SIG-M5 treated with dmso at 0.1 percent for 504 hours (cell line): Measurements from ENCODE around the gene CLASP1.
A peak's percentile ranks its signal among the peaks of the same experiment; 100 is the strongest.
"Not testable (repeated sequence)": the region's sequence is repeated elsewhere in the genome, so short reads cannot be mapped to it uniquely, and the experiment has no call there.

Experiments
- DNase-seq: peaks from one replicate; lab custom pipeline; 2025; ENCODE audit not compliant: unreplicated experiment; lab: John Stamatoyannopoulos, UW

Gene CLASP1

DNA sequence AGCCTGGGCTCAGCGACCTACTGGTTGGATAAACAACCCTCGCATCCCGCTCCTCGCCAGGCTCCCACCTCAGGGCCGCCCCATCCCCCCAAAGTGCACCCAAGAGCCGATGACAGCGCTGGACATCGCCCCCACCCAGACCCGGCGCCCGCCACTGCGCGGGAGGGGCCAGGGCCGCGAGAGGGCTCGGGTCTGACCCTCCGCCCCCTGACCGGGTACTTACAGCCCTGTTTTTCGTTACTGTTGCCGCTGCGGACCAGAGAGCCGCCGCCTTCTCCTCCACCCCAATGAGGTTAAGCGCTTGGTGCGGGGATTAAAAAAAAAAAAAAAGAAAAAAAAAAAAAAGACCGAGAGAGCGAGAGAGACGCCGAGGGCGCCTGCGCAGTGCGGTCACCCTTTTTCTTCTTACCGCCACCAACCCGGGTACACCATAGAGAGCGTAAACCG is at the start of gene CLASP1:
Gene CLASP1, minus strand, starts transcription at position 314 of the 447 bp plus-strand sequence. CDS start 43,567 bp downstream, outside the sequence.
- DNase-seq: no peak

- DNase-seq: peak; percentile 71
Measured at GRCh38 chr2:121698318-121698930, 49.2 kb upstream of the CLASP1 start.

GRCh38 chr2:121697108-121697631 is 47.9 kb upstream of the CLASP1 start:
- DNase-seq: no peak

GRCh38 chr2:121696410-121696930 is 47.2 kb upstream of the CLASP1 start:
- no peak for DNase-seq

- DNase-seq: no peak
Measured at GRCh38 chr2:121695171-121695451, 45.8 kb upstream of the CLASP1 start.

DNA sequence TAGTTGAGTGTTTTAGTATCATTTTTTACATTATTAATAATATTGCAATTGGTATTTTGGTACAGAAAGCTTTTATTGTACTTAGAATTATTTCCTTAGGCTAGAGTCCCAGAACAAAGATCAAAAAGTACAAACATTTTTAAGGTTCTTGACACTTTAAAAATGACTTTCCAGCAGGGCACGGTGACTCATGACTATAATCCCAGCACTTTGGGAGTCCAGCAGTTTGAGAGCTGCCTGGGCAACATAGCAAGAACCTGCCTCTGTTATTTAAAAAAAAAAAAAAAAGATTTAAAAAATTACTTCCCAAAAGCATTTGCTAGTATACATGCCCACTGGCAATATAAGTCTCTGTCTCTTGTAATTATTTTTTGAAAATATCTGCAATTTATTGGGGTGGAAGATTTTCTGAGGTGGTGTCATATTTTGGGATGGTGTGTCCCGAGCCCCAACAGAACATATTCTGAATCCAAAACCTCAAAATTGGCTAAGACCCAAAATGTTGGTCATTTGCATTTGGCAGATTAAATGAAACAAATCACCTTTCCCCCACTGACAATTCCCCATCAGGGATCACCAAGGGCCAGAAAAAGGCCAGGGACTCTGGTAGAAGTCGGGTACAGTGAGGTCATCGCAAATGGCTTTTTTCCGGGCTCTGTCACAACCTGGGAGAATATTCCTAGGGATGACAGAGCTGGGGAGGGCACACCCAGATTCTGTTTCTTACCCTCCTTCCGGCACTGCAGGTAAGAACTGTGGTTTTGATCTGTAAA is 45.3 kb upstream of the CLASP1 start:
- DNase-seq: no peak

- not testable (repeated sequence) for DNase-seq
Measured at GRCh38 chr2:121690572-121690971, 41.3 kb upstream of the CLASP1 start.

- DNase-seq: no peak
Measured at GRCh38 chr2:121690095-121690494, 40.8 kb upstream of the CLASP1 start.

- DNase-seq: peak; percentile 17
Measured at GRCh38 chr2:121689356-121689755, 40.1 kb upstream of the CLASP1 start.

DNA sequence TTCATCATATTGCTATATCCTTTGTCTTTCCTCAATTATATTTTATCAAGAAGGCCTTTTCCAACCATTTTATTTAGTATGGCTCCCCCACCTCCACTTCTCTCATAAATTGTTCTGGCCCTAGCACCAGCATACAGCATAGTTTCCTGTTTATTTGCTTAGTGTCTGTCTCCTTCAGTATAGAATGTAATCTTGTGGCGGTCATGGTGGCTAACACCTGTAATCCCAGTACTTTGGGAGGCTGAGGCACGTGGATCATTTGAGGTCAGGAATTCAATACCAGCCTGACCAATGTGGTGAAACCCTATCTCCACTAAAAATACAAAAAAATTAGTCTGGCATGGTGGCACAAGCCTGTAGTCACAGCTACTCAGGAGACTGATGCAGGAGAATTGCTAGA is 39.6 kb upstream of the CLASP1 start:
- DNase-seq: no peak

GRCh38 chr2:121686902-121687301 is 37.6 kb upstream of the CLASP1 start:
- DNase-seq: no peak

DNA sequence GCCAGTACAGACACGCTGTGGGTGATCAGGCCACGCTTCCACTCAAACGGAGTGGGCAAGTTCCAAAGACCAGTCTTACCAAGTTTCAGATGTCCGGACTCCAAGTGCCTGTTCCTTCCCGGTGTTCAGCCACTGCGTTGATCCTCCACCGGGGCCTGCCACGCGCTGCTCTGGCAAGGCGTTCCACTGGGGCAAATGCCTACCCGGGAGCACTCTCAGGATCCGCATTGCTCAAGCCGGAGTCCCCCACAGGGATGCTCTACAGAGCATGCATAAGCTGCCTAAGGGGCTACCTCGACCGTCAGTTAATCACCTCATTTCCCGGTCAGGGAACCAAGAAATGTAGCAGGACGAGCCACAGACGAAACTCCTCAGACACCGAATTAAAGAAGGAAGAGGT is 37.0 kb upstream of the CLASP1 start:
- no peak for DNase-seq

GRCh38 chr2:121682396-121683298 is 33.4 kb upstream of the CLASP1 start:
- DNase-seq: no peak

DNA sequence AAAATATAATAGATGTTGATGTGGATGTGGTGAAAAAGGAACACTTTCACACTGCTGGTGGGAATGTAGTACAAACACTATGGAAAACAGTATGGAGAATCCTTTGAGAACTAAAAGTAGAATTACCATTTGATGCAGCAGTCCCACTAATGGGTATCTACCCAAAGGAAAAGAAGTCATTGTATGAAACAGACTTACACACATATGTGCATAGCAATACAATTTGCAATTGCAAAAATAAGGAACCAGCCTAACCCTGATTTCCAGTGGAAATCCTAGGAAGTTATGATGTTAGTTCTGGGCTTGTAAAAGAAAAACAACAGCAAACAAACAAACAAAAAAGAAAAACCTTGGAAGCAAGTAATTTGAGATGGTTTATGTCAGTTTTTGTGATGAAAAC is 28.6 kb upstream of the CLASP1 start:
- DNase-seq: no peak

DNA sequence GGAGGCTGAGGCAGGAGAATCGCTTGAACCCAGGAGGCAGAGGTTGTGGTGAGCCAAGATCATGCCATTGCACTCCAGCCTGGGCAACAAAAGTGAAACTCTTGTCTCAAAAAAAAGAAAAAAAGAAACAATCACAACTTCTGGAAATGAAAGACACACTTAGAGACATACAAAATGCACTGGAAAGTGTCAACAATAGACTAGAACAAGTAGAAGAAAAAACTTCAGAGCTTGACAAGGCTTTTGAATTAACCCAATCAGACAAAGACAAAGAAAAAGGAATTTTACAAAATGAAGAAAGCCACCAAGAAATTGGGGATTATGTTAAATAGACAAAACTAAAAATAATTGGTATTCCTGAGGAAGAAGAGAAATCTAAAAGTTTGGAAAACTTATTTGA is 22.4 kb upstream of the CLASP1 start:
- not testable (repeated sequence) for DNase-seq

DNA sequence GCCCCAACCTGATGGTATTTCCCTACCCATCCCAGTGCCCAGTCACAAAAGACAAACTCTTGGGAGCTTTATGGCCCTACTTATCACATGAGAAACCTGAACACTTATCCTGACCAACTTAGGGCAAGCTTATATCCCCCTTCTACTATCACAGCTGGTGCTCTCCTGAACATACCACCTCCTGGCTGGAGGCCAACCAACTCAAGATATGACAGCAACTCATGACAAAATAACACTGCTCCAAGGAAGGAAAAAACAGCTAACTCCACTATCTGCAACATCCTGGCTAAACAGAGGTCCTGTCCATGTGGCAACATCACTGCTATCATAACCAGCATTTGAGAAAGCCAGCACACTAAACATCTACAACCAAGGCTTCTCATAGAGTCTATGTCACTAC is 20.9 kb upstream of the CLASP1 start:
- no peak for DNase-seq

GRCh38 chr2:121667618-121668017 is 18.4 kb upstream of the CLASP1 start:
- DNase-seq: no peak

GRCh38 chr2:121666042-121666441 is 16.8 kb upstream of the CLASP1 start:
- DNase-seq: no peak

- DNase-seq: no peak
Measured at GRCh38 chr2:121665504-121665903, 16.2 kb upstream of the CLASP1 start.

DNA sequence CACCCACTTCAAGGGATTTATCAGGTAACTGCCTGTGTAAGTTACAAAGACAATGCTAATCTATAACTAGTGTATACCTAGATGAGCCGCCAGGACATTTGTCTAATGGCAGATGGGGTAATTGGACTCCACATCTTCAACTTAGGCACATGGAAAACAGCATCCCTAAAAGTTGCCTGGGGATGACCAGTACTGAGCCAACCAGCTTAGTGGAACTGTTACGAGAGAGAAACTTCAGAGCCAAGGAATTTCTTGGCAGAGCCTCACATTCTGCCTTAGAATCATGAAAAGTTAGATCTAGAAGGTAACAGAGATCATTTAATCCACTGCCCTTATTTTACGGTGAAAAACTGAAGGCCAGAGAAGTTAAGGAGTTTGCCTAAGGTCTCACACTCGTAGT is 15.5 kb upstream of the CLASP1 start:
- no peak for DNase-seq

GRCh38 chr2:121664086-121664485 is 14.8 kb upstream of the CLASP1 start:
- DNase-seq: no peak
